HG03064 (cell line): ENCODE measurements around the gene ARFIP1.

ENCODE experiments used
- ATAC-seq: cut with Tn5 transposase; IDR thresholded peaks from one replicate; pipeline ENCODE4 v1.9.1; 2021; ENCODE audit warnings: low read depth; ENCODE audit not compliant: unreplicated experiment

The ARFIP1 gene

DNA sequence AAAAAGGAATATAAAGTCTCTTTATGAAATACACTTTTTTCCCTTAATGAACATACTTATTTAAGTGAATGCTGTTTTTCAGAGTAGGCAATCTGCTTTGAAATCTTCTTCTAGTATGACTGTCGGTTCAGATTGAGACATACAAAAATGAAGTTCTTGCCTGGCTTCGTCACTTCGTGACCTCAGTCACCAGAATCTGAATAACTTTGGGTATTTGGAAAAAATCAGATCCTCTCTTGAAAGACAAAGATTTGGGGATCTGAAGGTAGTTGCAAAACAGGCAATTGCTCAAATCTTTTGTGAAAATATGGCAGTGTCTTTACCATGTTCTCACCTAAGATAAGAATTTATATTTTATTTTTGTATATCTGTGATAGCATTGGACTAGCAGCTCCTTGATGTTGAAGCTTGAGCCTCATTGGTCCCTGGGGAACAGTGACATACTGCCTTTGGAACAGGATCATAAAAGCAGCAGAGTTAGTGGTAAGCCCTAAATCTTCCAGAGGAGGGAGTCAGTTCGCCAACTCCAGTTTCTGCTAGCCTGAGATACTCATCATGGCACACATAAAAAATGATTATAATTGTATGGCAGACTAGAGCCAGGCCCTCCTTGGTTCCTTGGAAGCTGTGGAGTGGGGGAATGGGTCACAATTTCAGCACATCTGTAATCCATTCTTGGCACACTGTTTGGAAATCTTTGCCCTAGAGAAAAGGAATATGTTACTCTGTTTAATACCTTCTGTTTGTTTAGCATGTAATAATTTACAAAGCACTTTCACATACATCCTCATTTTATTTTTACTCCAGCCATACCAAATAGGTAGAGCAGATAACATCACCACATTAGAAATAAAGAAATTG is 5.0 kb downstream of the ARFIP1 start:
- ATAC-seq = no peak

DNA sequence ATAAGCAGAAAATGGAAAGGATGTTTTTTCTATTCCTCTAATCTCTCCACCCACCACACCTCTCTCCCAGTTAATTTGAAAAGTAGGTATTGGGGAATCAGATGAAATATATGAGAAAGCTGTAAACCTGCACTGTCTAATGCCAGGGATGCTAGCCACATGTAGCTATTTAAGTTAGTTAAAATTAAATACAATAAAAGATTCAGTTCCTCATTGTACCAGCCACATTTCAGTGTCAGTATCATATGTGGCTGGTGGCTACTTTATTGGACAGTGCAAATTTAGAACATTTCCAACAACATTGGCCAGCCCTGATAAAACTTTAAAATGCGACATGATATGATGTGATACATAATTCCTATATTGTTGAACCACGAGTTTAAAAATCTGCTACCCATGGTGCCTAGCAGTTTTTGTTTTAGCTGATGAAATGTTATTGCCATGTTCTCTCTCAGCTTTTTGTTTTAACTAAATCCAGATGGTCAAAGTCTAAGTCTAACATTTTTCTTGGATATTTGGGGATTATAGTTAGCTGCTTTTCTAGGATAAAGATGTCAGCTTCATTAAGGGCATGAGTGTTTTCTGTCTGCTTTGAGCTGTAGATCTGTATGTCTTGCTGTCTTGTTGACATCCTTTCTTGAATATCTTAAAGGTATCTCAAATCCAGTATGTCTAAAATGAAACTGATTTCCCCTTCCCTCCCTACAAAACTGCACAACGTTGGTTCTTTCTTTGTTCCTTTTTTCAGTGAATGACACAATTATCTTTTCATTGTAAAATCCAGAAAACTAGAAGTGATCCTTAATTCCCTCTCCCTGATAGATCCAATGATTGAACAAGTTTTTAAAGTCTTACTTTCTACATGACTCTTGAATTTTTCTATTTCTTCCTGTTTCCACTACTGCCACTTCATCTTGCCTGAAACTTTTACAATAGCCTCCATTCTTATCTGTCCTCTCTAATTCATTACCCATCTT is 6.2 kb downstream of the ARFIP1 start:
- no peak for ATAC-seq

DNA sequence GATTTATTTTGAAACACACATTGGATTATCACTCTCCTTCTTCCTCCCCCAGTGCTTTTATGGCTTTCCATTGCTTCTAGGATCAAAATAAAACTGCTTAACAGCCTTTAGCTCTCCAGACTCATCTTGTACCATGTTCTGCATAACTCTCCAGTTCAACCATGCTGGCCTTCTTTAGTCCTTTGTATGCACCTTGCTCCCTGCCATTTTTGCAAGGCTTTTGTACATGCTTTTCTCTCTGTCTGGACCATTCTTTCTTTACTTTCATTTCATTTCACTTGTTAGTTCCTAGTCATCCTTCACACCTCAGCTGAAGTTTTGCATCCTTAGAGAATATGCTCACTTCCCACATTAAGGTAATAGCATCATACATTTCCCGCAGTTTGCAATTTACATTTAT is 6.9 kb downstream of the ARFIP1 start:
- no peak for ATAC-seq

DNA sequence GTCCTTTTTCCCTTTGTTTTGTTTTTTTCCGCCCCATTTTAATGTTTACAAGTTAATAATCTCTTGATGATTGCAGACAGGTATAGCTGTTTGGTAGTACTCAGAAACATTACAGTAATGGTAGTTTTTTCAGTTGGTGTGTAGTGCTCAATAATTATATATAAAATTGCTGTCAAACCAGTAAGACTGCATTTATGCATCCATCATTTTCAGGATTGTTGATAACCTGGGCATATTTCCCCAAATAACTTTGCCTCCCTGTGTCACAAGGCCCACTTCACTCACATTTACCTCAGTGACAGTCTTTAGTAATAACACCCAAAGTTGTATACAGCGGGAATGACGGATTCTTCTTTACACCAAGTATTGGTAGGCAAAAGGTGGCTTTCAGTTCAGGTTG is 16.1 kb downstream of the ARFIP1 start:
- ATAC-seq = no peak

DNA sequence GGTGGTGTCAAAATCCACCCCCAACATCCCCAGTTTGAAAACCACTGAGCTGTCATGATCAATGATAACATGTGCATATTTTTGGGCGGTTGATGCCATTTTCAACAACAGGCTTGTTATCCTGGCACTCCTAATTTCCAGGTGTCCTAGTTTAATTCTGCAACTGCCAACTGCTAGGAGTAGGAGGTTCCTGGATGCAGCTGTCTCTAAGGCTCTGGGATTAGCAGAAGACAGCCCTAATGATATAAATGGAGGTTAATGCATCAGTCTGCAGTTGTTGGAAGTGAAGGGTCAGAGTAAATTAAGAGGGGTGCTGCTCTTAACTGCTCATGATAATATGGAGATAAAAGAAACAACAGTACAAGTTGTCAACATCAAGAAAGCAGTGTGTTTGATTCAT is 23.8 kb downstream of the ARFIP1 start:
- no peak for ATAC-seq

DNA sequence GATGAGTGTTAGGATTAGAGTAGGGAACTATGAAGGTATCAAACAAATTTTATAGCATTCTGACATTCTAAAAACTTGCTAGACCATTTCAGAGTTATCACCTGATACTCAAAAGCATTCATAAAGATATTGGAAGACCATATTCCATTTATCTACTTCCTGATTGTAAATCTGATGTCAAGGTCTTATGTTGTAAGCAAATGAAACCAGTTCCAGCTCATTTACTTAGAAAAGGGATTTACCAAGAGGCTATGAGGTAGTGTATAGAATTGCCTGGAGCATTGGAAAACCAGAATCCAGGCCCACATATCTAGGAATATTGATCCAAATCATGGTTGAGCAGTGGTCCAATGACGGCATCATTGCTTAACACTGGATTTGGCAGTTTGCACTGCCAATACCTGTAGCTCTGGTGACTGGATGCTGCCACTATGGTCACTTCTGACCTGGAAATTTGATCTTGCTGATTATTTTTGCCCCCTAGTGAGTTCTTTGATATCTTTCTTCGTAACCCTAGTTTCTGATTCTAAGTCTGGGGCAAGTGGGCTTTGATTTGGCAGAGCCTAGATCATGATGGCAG is 25.4 kb downstream of the ARFIP1 start:
- no peak for ATAC-seq

DNA sequence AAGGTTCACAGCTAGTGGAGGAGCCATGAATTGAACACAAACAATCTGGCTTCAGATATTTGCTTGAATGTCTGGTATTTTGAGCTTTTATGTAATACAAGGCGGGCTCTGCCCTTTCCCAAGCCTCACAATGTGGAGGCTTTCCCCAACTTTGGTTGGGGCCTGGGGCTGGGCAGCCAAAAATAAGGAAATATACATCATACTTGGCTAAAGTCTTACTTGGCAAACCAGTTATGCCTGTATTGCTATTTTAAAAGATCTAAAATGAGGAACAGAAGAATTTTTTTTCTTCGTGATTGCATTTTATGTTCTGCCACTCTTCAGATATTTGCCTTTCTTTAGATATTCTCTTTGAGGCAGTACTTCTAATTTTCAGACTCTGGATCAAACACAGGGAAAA is 26.1 kb downstream of the ARFIP1 start:
- no peak for ATAC-seq

DNA sequence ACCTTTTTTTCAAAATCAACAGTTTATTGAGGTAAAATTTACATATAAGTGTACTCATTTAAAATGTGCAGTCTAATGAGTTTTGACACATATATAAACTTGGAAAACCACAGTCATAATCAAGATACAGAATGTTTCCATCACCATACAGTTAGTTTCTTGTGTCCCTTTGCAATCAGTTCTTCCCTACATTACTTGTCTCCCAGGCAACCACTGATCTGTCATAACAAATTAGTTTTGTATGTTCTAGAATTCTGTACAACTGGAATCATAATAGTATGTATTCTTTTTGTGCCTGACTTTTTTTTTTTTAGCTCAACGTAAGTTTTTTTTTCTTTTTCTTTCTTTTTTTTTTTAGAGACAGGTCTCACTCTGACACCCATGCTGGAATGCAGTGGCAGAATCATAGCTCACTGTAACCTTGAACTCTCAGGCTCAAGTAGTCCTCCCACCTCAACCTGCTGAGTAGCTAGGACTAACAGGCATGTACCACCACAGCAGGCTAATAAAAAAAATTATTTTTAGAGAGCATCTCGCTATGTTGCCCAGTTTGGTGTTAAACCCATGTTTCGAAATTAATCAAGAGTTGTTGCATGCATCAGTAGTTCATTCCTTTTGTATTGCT is 26.9 kb downstream of the ARFIP1 start:
- ATAC-seq = no peak

DNA sequence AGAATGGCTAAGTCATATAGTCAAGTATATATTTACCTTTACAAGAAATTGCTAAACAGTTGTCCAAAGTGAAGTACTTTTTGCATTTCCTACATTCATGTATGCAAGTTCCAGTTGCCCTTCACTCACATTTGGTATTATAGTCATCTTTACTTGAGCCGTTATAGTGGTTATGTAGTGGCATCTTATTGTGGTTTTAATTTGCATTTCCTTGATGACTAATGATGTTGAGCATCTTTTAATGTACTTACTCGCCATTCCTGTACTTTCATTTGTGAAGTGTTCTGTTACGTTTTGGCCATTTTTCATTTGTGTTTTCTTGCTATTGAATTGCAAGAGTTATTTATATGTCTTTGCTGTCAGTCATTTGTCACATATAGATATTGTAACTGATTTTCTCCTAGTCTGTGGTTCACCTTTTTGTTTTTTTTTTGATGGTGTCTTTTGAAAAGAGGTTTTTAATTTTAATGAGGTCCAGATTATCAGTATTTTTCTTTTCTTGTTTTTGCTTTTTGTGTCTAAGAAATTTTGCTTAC is 27.6 kb downstream of the ARFIP1 start:
- ATAC-seq = no peak

DNA sequence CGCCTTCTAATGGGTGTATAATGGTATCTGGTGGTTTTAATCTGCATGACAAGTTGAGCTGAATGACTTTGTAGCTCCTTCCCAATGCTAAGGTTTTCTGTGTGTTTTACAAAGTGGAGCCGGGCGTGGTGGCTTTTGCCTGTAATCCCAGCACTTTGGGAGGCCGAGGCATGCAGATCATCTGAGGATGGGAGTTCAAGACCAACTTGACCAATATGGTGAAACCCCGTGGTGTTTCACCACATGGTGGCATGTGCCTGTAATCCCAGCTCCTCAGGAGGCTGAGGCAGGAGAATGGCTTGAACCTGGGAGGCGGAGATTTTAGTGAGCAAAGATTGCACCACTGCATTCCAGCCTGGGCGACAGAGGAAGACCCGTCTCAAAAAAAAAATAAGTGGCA is 28.9 kb downstream of the ARFIP1 start:
- no peak for ATAC-seq

DNA sequence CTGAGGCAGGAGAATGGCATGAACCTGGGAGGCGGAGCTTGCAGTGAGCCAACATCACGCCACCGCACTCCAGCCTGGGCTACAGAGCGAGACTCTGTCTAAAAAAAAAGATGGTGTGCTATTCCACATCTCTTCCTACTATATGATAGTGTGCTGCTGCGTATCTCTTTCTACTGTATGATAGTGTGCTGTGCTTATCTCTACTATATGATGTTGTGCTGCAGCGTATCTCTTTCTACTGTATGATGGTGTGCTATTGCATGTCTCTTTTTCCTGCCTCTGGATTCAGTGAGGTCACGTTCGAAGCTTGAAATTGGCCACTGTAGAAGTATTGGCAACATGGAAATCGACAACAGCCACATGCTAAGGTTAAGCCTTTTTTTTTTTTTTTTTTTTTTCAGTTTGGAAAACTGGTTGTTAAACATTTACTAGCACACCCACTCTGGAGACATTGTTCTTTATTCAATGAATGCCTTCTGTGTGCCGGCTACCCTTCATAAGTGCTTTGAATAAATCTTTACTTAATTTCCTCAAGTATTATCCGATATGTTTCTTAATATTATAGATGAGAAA is 31.0 kb downstream of the ARFIP1 start:
- ATAC-seq = no peak

DNA sequence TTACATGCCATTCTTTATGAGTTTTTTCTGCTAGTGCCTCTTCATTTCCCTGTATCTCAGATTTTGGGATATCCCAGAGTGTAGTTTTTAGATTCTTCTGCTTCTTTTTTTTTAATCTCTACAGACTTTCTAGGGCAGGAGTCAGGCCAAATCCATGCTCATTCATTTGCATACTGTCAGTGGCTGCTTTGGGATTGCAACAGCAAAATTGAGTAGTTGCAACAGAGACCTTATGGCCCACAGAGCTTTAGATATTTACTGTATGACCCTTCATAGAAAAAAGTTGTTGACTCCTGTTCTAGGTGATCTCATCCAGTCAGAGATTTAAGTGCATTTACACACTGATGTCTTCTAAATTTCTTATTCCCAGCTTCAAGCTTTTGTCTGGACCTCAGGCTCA is 35.3 kb downstream of the ARFIP1 start:
- ATAC-seq = no peak

DNA sequence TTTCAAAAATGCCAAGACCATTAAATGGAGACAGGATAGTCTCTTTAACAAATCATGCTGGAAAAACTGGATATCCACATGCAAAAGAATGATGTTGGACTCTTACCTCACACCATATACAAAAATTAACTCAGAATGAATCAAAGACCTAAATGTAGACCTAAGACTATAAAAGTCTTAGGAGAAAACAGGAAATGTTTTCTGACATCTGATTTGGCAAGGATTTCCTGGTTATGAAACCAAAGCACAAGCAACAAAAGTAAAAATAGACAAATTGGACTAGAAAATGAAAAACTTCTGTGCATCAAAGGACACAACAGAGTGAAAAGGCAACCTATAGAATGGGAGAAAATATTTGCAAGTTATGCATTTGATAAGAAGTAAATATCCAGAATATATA is 37.6 kb downstream of the ARFIP1 start:
- ATAC-seq = no peak

DNA sequence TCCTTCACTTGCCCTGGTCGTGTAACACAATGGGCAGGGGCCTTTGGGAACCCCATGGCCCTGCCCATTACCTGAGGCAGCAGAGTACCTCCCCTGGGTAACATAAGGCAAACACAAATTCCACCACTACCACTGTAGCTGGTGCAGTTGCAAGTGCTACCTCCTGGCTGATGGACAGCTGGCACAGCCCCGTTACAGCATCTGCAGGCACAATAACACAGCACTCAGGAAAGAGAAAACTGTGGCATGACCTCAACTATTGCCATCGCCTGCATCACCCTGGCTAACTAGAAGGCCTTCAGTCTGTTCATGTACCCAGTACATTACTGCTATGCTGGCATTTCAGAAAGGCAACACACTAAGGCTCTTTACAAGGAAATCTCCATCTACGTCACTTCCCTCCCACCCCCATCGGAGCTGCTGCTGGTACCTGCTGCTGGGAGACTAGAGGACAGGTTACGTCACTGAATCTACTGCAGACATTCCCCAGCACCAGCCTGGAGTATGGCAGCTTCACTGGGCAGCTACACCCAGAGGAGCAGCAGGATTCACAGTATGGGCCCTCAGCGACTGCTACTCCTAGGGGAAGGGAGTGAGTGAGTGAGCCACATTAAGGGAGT is 39.4 kb downstream of the ARFIP1 start:
- ATAC-seq = no peak

DNA sequence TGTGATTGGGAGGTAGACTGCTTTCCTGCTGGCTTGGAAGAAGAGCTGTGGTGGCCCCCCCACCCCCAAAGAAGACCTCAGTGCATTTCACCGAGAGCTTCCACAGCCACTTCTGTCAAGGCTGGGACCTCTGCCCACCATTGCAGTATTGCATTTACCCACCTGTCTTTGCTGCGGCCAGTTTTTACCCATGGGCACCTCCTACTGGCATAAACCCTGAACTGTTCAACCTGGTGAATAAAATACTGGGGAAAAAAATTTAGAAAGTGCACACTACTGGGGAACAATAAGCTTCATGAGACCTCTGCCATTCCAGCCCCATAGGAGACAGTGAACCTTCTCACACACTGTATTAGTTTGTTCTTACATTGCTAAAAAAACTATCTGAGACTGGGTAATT is 40.3 kb downstream of the ARFIP1 start:
- ATAC-seq = no peak

DNA sequence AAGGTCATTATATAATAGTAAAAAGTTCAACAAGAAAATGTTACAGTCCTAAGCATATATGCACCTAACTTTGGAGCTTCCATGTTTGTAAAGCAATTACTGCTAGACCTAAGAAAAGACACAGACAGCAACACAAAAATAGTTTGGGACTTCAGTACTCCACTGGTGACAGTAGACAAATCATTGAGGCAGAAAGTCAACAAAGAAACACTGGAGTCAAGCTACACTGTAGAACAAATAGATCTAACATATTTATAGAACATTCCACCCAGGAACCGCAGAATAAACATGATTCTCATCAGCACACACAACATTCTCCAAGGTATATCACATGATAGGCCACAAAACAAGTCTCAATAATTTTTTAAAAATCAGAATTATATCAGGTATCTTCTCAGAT is 42.6 kb downstream of the ARFIP1 start:
- no peak for ATAC-seq

DNA sequence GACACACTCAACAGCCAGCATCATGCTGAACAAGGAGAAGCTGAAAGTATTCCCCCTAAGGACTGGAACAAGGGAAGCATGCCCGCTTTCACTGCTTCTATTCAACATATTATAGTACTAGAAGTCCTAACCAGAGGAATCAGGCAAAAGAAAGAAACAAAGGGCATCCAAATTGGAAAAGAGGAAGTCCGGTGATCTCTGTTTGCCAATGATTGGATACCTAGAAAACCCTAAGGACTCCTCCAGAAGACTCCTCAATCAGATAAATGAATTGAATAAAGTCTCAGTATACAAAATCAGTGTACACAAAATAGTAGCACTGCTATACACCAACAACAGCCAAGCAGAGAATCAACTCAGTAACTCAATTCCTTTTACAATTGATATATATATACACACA is 44.8 kb downstream of the ARFIP1 start:
- no peak for ATAC-seq

DNA sequence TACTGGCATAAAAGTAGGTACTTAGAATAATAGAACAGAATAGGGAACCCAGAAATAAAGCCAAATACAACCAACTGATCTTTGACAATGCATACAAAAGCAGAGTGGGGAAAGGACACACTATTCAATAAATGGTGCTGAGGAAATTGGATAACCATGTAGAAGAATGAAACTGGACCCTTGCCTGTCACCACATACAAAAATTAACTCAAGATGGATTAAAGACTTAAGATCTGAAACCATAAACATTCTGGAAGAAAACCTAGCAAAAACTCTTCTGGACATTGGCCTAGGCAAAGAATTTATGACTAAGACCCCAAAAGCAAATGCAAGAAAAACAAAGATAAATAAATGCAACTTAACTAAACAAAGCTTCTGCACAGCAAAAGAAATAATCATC is 45.6 kb downstream of the ARFIP1 start:
- ATAC-seq = no peak

DNA sequence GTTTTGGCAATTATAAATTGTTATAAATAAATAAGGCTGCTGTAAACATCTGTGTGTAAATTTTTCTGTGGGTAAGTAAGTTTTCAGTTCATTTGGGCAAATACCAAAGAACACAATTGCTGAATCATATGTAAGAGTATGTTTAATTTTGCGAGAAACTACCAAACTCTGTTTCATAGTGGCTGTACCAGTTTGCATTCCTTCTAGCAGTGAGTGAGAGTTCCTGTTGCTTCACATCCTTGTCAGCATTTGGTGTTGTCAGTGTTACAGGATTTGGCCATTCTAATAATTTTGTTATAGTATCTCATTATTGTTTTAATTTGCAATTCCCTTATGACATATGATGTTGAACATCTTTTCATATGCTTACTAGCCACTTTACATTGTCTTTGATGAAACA is 48.4 kb downstream of the ARFIP1 start:
- ATAC-seq = no peak

DNA sequence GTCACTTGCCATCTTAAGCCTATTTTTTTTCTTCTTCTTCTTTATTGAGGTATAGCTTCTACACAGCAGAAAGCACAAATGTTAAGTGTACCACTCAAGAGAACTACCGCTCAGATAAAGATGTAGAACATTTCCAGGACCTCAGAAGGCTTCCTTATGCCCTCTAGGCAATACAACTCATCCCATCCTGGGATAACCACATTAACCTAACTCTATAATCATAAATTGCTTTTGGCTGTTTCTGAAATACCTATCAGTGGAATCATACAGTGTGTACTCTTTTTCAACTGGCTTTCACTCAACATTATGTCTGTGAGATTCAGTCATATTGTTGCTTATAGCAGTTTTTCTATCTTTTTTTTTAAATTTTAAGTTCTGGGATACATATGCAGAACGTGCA is 51.7 kb downstream of the ARFIP1 start:
- ATAC-seq = no peak
